Keratinocyte (primary cell): ENCODE data around the gene ZNF524. TPM values are rescaled to one million over a fixed set of nuclear protein-coding genes. Genes with fewer than 3 reads are reported as not detected.

Experiments
- DNase-seq: peaks from one replicate; pipeline ENCODE4 v3.0.0-alpha.2; 2011; ENCODE audit warnings: low read depth, missing footprints, low spot score
- FAIRE-seq: peaks from 2 replicates; lab custom pipeline; 2011; peaks lifted over from hg19 to GRCh38; lab: Jason Lieb, UNC
- H2AFZ ChIP-seq: 2 replicates; pipeline ENCODE4 v1.6.0; 2012; ENCODE audit warnings: low read length, control low read depth, inconsistent platforms; ENCODE audit not compliant: control insufficient read depth
- H3K27ac ChIP-seq: 2 replicates; pipeline ENCODE4 v1.5.1; 2011; ENCODE audit warnings: low read length; ENCODE audit not compliant: control insufficient read depth, insufficient read depth
- H3K27me3 ChIP-seq: 3 replicates; pipeline ENCODE4 v1.6.0; 2011; ENCODE audit warnings: low read length; ENCODE audit not compliant: control insufficient read depth, insufficient read depth; ENCODE audit errors: extremely low read depth
- H3K36me3 ChIP-seq, 2 experiments: 2 replicates in 1 of 2; 3 replicates in 1 of 2; pipeline ENCODE4 v1.5.1; 2011; ENCODE audit warnings: low read length in 2 of 2, mild to moderate bottlenecking in 1 of 2; ENCODE audit not compliant: control insufficient read depth in 2 of 2, insufficient read depth in 2 of 2; ENCODE audit errors: extremely low read depth in 1 of 2
- H3K4me1 ChIP-seq: 3 replicates; pipeline ENCODE4 v1.5.1; 2011; ENCODE audit warnings: low read length; ENCODE audit not compliant: control insufficient read depth, insufficient read depth; ENCODE audit errors: extremely low read depth
- H3K4me2 ChIP-seq: 3 replicates; pipeline ENCODE4 v1.6.0; 2011; ENCODE audit warnings: low read depth, low read length; ENCODE audit not compliant: control insufficient read depth, insufficient read depth; ENCODE audit errors: extremely low read depth
- H3K4me3 ChIP-seq, 3 experiments: fragments of 200-600 bp in 1 of 3; sonication (generic) in 1 of 3; 2 replicates in 2 of 3; 3 replicates in 1 of 3; pipeline ENCODE4 v1.5.1; 2011 to 2016; ENCODE audit warnings: low read length in 3 of 3, mild to moderate bottlenecking in 3 of 3, control low read depth in 2 of 3, inconsistent platforms in 1 of 3, low read depth in 1 of 3, mixed read lengths in 1 of 3, mixed run types in 1 of 3, moderate library complexity in 1 of 3; ENCODE audit not compliant: control insufficient read depth in 2 of 3, insufficient read depth in 2 of 3; ENCODE audit errors: extremely low read depth in 1 of 3
- H3K79me2 ChIP-seq: 2 replicates; pipeline ENCODE4 v1.6.0; 2012; ENCODE audit warnings: low read length; ENCODE audit not compliant: control insufficient read depth, insufficient read depth
- H3K9ac ChIP-seq: 3 replicates; pipeline ENCODE4 v1.6.0; 2011; ENCODE audit warnings: low read length; ENCODE audit not compliant: control insufficient read depth, insufficient read depth; ENCODE audit errors: extremely low read depth
- H3K9me1 ChIP-seq: 3 replicates; pipeline ENCODE4 v1.6.0; 2011; ENCODE audit warnings: low read length; ENCODE audit not compliant: control insufficient read depth, insufficient read depth; ENCODE audit errors: extremely low read depth
- H3K9me3 ChIP-seq: 2 replicates; pipeline ENCODE4 v1.5.1; 2012; ENCODE audit warnings: low read depth, low read length; ENCODE audit not compliant: control insufficient read depth
- H4K20me1 ChIP-seq: 3 replicates; pipeline ENCODE4 v1.6.0; 2011; ENCODE audit warnings: low read length; ENCODE audit not compliant: control insufficient read depth, insufficient read depth; ENCODE audit errors: extremely low read depth
- EZH2 ChIP-seq: IDR thresholded peaks from one replicate; pipeline ENCODE4 v1.6.1; 2012; ENCODE audit warnings: inconsistent platforms, mild to moderate bottlenecking, low read length, moderate library complexity
- dilution Hi-C: fragments of 300-500 bp; cut with MboI; formaldehyde crosslinking; loops from one replicate; pipeline ENCODE4 v1.7.0; 2020; ENCODE audit warnings: low sequenced_read_pairs; ENCODE audit not compliant: extremely low pct_ligation_motif_present
- polyA plus RNA-seq, 5 experiments: library from polyadenylated mRNA; depleted of rRNA in 3 of 5; stranded (reverse) in 3 of 5; stranded (forward) in 1 of 5; unstranded in 1 of 5; fragments of >200 nt; gene quantifications; 1 replicate in 1 of 5; 2 replicates in 3 of 5; 3 replicates in 1 of 5; pipeline versions ENCODE4 v1.2.1 to v1.2.3, GENCODE V29; 2011 to 2012; ENCODE audit warnings: missing spikeins in 2 of 5, low read depth in 1 of 5, low replicate concordance in 1 of 5
- TF ChIP-seq, protein P1 (sequence below), 3 experiments: IDR thresholded peaks in 1 of 3; conservative IDR thresholded peaks in 1 of 3; optimal IDR thresholded peaks in 1 of 3; 2 replicates in 2 of 3; 3 replicates in 1 of 3; pipeline versions ENCODE3 to v1.5.1; 2011; ENCODE audit warnings: low read length in 3 of 3, mild to moderate bottlenecking in 3 of 3, moderate library complexity in 2 of 3, control low read depth in 1 of 3, inconsistent platforms in 1 of 3; ENCODE audit not compliant: insufficient read depth in 2 of 3; ENCODE audit errors: extremely low read depth in 1 of 3

The ZNF524 gene
- polyA plus RNA-seq, 1 donor (not counting 4 experiments of a cell fraction or from before 2014, with no cell fraction given), result 2.6 TPM

DNA sequence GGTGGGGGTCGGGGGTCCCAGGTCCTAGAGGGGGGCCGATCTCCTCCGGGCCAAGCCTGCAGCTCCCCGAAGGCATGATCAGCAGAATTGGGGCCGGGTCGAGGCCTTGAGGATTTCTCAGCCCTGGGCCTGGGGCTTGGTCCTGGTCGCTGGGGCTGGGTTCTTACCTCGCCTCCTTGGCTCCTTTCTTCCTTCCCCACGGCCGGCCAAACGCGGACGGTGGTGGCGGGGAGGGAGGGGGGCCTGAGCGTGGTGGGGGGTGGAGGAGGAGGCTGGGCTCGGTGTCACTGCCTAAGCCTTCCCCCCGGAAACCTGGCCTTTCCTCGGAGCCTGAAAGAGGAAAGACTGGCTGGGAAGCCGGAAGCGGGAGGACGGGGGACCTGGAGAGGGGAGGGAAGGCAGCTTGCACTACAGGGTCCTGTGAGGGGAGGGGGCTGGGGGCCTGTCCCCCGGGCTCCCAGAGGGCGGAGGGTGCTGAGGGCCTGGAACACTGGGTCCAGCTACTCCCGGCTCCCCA lies 19.4 kb upstream of the ZNF524 start, which contains the start of gene ZNF579:
TSS of gene ZNF579 (minus strand) at position 221 of the 517 bp plus-strand sequence. CDS start 1,209 bp downstream, outside the sequence.
- Histone ChIP-seq H3K27ac (peak within 1 kb of the TSS; percentile 29), H3K9me3 (no peaks in the 10 kb centered on the region), H3K27me3 (peaks cover 4% of the 10 kb centered on the region), H3K4me2 (peak within 1 kb of the TSS; percentile 82), H3K79me2 (peaks cover 13% of the 10 kb centered on the region), H3K4me1 (peaks cover 12% of the 10 kb centered on the region), H2AFZ (peak within 1 kb of the TSS; percentile 62), H3K9ac (peak within 1 kb of the TSS; percentile 75), H3K36me3 (peaks cover 0 to 2% of the 10 kb centered on the region in 2 experiments), H3K9me1 (no peaks in the 10 kb centered on the region), H3K4me3 (peak within 1 kb of the TSS; percentile 80 to 97 (median 91)), H4K20me1 (no peaks in the 10 kb centered on the region)
- DNase-seq (no peak), FAIRE-seq (peak; percentile 36)
- dilution Hi-C loops, result no loop called here
- no peak for TF ChIP-seq EZH2
- TF ChIP-seq, protein P1, sequence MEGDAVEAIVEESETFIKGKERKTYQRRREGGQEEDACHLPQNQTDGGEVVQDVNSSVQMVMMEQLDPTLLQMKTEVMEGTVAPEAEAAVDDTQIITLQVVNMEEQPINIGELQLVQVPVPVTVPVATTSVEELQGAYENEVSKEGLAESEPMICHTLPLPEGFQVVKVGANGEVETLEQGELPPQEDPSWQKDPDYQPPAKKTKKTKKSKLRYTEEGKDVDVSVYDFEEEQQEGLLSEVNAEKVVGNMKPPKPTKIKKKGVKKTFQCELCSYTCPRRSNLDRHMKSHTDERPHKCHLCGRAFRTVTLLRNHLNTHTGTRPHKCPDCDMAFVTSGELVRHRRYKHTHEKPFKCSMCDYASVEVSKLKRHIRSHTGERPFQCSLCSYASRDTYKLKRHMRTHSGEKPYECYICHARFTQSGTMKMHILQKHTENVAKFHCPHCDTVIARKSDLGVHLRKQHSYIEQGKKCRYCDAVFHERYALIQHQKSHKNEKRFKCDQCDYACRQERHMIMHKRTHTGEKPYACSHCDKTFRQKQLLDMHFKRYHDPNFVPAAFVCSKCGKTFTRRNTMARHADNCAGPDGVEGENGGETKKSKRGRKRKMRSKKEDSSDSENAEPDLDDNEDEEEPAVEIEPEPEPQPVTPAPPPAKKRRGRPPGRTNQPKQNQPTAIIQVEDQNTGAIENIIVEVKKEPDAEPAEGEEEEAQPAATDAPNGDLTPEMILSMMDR (optimal IDR thresholded peaks at IDR 0.05 in 1 of 3, IDR thresholded peaks at IDR 0.05 in 1 of 3, conservative IDR thresholded peaks at IDR 0.05 in 1 of 3; ENCODE audit: extremely low read depth in 1 of 3, insufficient read depth in 2 of 3, low read length in 3 of 3), result no peak

DNA sequence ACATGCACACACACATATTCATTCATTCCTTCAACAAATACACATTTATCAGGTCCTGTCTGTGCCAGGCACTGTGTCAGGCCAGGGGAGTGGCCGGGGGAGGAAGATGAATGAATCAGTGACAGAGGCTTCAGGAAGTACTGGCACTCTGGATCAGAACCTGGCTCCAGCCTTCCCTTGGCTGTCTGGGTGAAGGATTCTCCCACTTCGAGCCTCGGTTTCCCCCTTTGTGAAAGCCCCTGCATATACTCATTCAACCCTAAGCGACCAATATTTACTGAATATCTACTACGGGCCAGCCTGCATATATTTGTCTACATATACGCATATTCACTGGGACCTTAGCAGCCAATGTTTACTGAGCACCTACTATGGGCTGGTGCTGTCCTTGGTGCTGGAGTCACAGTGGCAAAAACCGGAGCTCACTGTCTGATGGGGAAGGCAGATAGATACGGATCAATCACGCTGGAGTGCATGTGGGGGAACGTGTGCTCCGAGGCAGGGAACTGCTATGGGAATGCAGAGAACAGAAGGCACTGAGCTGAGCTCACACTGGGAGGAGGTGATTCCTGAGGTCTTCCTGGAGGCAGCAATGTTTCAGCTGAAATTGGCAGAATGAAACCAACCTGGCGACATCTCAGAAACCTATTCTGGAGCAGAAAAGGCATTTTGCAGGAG lies 18.8 kb upstream of the ZNF524 start:
- H3K27ac ChIP-seq, result peak overlapping the region; percentile 29
- H4K20me1 ChIP-seq, result no peaks in the 10 kb centered on the region
- FAIRE-seq (peak; percentile 44), DNase-seq (no peak)
- peak overlapping the region; percentile 82 for H3K4me2 ChIP-seq
- H3K79me2 ChIP-seq, result peaks cover 13% of the 10 kb centered on the region
- H3K9me1 ChIP-seq, result no peaks in the 10 kb centered on the region
- dilution Hi-C loops, result no loop called here
- peak overlapping the region; percentile 80 to 97 (median 91) for H3K4me3 ChIP-seq
- peaks cover 17% of the 10 kb centered on the region for H3K4me1 ChIP-seq
- peak overlapping the region; percentile 61 for H2AFZ ChIP-seq
- H3K27me3 ChIP-seq, result peaks cover 4% of the 10 kb centered on the region
- H3K9me3 ChIP-seq, result no peaks in the 10 kb centered on the region
- H3K36me3 ChIP-seq, result peaks cover 0 to 2% of the 10 kb centered on the region in 2 experiments
- no peak for TF ChIP-seq EZH2
- TF ChIP-seq, protein P1 (optimal IDR thresholded peaks at IDR 0.05 in 1 of 3, IDR thresholded peaks at IDR 0.05 in 1 of 3, conservative IDR thresholded peaks at IDR 0.05 in 1 of 3; ENCODE audit: extremely low read depth in 1 of 3, insufficient read depth in 2 of 3, low read length in 3 of 3), result no peak
- H3K9ac ChIP-seq, result peak overlapping the region; percentile 53
